Measurements from ENCODE around the gene PRKN.

Gene PRKN

GRCh38 chr6:161353208-161353613 is 1374.4 kb downstream of the PRKN start:
- TF ChIP-seq CTCF (IDR thresholded peaks at IDR 0.05; ENCODE audit: low read depth, low read length, missing control alignments): no peak
- DNase-seq (ENCODE audit: low read depth): no peak
- H3K4me3 ChIP-seq (ENCODE audit: low read depth, low read length): no peak overlapping the region

GRCh38 chr6:161351858-161352257 is 1375.7 kb downstream of the PRKN start:
- H3K4me3 ChIP-seq (ENCODE audit: low read depth, low read length): no peak overlapping the region
- no peak for TF ChIP-seq CTCF (IDR thresholded peaks at IDR 0.05; ENCODE audit: low read depth, low read length, missing control alignments)
- DNase-seq (ENCODE audit: low read depth): no peak

- no peak overlapping the region for H3K4me3 ChIP-seq (ENCODE audit: low read depth, low read length)
Observed at GRCh38 chr6:161349886-161350285, 1377.7 kb downstream of the PRKN start.

GRCh38 chr6:161348628-161348994 is 1379.0 kb downstream of the PRKN start:
- no peak overlapping the region for H3K4me3 ChIP-seq (ENCODE audit: low read depth, low read length)
- no peak for DNase-seq (ENCODE audit: low read depth)
- no peak for TF ChIP-seq CTCF (IDR thresholded peaks at IDR 0.05; ENCODE audit: low read depth, low read length, missing control alignments)

More at GRCh38 chr6:161349886-161350285, 1377.7 kb downstream of the PRKN start:
- DNase-seq (ENCODE audit: low read depth): no peak
- no peak for TF ChIP-seq CTCF (IDR thresholded peaks at IDR 0.05; ENCODE audit: low read depth, low read length, missing control alignments)

- no peak for TF ChIP-seq CTCF (IDR thresholded peaks at IDR 0.05; ENCODE audit: low read depth, low read length, missing control alignments)
Observed at GRCh38 chr6:161347988-161348627, 1379.5 kb downstream of the PRKN start.

GRCh38 chr6:161347125-161347524 is 1380.4 kb downstream of the PRKN start:
- DNase-seq (ENCODE audit: low read depth): no peak
- no peak for TF ChIP-seq CTCF (IDR thresholded peaks at IDR 0.05; ENCODE audit: low read depth, low read length, missing control alignments)
- no peak overlapping the region for H3K4me3 ChIP-seq (ENCODE audit: low read depth, low read length)

More at GRCh38 chr6:161347988-161348627, 1379.5 kb downstream of the PRKN start:
- no peak for DNase-seq (ENCODE audit: low read depth)
- H3K4me3 ChIP-seq (ENCODE audit: low read depth, low read length): no peak overlapping the region

- H3K4me3 ChIP-seq (ENCODE audit: low read depth, low read length): no peak overlapping the region
- DNase-seq (ENCODE audit: low read depth): no peak
- no peak for TF ChIP-seq CTCF (IDR thresholded peaks at IDR 0.05; ENCODE audit: low read depth, low read length, missing control alignments)
Observed at GRCh38 chr6:161346717-161347116, 1380.8 kb downstream of the PRKN start.

Measured in GM12864 (cell line).